ENCODE data around the gene IGF1R.

The IGF1R gene

DNA sequence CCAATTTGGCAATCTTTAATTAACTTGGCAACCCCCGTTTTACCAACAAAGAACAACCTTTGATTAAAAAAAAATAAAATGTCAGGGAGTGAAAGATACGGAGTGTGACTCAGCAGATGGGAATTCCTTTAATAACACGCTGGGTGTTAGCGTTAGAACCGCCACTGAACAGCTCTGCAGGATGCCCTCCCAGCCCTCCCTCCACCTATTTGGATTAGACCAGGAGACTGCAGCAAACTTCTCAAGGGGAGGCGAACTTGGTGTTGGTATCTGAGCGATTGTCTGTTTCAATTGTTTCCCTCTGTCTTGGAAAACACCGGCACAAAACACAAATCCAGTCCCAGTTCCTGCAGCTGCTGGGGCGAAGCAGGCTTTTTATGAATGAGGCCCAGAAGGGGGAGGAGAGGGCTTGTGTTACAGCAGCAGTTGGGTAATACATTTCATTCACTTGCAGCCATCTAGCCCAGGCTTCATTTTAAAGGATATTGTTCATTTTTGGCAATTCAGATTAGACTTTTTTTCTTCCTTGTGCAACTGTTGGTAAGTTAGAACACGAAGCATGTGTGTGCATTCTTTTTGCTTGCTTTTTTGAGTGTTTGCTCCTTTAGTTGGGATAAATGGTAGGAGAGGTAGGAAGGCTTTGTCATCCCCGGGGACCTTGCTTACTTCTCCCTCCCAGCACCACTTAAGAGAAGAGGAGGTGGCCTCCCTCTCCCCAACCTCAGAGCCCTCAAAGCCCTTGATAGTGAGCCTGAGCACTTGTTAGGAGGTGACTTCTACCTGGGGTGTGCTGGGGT is 152.3 kb downstream of the IGF1R start:
- no peak for DNase-seq

DNA sequence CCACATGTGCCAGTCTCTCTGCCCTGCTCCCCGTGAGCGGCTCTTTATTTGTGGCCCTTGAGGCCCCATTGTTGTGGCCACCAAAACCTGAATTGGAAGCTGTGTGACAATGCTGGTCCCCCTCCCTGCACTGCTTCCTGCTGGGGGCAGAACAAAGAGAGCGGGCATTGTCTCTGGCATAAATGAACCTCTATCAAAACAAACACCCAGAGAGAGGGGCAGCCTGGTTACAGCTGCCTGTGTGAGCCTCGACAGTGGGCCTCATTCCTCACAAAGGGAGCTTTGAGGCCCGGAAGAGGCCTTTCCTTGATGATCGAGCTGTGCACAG is 152.9 kb downstream of the IGF1R start:
- no peak for DNase-seq

DNA sequence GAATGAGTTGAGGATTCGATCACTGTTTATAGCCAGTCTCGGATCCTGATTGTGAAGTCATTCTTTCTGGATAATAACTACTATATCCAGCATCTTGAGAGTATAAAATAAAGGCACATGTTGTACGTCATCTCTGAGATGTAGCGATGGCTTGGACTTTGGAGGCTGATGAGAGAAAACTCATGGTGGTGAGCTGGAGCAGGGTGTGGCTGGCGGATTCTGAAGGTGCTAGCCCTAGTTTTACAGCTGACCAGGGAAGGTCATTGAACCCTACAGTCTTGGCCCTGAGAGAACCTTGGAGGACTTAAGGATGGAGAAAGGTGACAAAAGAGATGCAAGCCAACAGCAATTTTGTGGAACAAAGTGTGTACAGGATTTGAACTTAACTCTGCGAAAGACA is 153.8 kb downstream of the IGF1R start:
- DNase-seq: no peak

DNA sequence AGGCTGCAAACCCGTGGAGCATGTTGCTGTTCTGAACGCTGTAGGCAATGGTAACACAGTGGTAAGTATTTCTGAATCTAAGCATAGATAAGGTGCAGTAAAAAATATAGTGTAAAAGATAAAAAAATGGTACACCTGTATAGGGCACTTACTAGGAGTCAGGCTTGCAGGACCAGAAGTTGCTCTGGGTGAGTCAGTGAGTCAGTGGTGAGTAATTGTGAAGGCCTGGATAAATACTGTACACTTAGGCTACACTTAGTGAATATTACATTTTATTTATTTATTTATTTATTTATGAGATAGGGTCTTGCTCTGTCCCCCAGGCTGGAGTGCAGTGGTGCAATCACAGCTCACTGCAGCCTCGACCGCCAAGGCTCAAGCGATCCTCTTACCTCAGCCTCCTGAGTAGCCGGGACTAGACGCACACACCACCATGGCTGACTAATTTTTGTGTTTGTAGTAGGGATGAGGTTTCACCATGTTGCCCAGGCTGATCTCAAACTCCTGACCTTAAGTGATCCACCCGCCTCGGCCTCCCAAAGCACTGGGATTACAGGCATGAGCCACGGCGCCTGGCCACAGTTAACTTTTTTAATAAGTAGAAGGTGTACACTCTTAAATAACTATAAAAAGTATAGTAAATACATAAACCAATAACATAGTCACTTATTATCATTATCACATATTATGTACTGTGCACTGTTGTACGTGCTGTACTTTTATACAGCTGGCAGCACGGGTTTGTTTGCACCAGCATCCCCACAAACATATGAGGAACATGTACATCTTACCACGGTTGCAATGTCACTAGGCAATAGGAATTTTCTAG is 155.1 kb downstream of the IGF1R start:
- DNase-seq: no peak

DNA sequence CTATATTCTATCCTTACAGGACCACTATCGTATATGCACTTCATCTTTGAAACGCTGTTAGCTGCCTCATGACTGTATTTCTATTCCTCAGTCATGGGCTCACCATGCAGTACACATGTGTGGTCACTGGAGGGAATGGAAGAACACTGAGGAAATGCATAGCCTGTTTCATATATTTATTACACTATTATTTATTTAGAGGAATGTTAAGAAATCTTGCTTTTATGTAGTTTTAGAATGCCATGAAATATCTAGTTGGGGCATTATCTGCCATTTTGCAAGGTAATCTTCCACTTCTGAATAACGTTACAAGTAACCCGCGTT is 155.7 kb downstream of the IGF1R start:
- no peak for DNase-seq

DNA sequence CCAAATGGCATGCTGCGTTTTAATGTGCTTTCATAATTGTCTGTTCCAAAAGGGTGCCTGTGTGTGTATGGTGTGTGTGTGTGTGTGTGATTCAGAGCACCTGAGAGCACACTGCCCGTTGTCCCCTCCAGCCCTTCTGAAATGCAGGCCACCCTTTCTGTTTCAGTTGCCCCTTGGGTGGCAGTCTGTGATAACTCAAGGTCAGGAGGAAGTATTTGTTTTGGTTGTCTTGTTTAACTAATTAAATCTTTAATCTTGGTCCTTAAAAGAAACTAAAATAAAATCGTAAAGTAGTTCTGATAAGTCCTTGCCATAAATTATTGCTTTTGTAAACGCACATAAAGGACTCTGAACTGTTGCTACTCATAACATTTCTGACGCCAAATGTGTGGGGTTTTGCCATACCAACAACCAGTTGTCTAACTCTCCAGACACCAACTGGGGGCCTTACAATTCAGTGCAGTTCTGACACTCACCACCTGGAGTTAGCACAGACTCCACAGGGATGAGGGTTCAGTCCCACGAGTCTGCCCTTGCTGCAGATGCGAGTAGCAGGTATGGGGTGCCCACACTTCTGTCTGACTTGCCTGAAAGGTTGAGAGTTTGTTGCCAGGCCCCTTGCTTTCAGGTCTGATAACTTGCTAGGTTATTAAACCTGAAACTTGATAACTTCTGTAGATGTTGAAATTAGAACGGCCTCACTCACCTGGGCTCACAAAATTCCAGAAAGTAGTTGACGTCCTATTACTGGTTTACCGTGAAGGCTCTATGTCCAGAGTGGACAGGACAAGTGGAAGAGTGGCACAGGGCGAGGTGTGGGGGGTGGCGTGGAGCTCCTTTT is 157.3 kb downstream of the IGF1R start:
- no peak for DNase-seq

GRCh38 chr15:98806275-98806895 is 158.0 kb downstream of the IGF1R start:
- no peak for DNase-seq

DNA sequence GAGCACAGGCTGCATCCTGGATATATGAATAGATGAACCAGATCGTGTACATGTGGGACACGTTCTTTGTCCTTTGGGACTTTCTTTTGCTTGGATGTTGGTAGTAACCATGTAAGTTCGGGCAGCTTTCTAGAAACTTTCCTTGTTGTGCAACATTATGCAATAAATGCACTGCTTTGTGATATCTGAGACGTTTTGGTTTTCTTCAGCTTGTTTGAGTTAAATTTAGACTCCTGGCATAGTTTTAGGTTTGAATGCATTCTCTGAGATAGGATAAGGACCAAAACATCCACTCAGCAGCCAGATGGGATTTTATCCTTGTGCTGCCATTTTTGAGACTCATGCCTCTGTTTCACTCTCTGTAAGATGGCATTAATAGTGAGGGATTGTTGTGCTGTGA is 158.9 kb downstream of the IGF1R start:
- DNase-seq: no peak

DNA sequence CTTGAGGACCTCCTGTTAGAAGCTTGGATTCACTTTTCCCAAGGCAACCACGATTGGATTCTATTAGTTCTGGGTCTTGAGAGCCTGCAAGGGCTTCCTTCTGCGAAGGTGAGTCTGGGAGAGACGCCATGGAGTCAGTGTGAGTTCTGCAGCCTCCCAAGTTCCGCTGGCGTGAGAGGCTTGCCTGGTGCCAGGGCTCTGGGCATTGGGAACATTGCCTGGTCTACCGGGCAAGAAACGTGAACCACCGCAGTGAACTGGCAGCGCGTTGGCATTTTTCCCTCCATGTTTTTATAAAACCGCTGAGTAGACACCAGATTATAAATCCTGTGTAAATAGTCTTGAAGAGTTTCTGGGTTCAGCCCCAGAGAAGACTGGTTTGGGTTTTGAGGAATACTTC is 160.9 kb downstream of the IGF1R start:
- DNase-seq: no peak

DNA sequence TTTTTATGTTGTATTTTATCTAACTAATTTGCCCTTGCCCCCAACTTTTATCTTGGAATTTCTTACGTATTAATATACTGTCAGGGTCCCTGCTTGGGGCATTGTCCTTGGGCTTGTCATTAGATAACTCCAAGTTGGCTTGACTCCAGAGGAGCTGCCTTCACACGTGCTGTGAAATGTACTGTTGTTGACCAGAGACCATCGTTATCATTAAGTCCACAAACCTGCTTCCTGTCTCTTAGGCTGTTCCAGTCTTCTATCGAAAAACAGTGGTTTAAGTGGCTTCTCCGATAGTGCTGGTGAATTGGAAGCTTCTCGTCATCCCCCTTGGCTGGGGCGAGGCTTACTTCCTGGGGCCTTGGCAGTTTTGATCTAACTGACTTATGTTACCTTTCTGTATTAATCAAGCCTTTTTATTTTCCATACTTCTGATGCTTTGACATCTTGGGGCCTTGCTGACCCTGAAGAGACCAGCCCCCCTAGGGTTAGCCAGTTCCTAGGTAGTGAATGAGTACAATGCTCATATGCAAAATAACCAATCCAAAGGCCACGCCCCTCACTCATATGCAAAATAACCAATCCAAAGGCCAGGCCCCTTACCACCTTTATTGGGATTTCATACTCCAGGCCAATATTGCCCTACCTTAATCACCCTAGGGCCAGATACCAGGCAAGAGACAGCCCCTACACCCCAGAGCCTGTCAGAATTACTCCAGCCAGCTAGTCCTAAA is 164.5 kb downstream of the IGF1R start:
- no peak for DNase-seq

- DNase-seq: no peak
Observed at GRCh38 chr15:98813951-98814350, 165.6 kb downstream of the IGF1R start.

DNA sequence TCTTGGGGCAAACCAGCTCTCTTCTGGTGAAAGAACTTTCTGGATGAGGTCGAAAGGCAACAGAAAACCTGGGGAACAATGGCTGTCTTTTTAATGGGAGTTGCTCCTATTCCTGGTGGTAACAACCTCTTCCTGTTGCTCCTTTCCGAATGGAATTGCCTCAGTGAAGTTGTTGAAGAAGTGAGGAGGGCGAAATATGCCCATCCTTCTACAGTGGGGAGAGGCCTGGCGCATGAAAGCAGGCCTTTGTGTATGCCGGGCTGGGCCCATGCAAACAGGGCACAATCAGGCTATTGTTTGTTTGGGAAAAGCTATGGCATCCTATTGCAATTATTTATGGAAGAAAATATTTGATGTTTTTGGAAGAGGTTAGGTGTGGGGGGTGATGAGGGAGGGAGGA is 166.9 kb downstream of the IGF1R start:
- no peak for DNase-seq

DNA sequence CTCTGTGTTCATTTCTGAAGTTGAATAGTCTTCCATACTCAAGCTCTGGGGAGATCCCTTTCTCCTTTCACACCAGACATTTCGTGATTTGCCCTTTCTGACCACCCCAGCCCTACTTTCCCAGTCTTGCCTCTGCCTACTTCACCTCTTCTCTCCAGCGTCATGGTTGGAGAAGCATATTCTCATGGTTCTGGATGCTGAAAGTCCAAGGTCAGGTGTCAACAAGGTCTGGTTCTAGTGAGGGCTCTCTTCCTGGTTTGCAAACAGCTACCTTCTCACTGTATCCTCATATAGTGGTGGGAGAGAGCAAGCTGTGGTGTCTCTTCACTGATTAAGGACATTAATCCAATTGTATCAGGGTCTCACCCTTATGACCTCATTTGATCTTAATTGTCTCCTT is 169.4 kb downstream of the IGF1R start:
- DNase-seq: no peak

- DNase-seq: no peak
Observed at GRCh38 chr15:98823012-98823458, 174.7 kb downstream of the IGF1R start.

DNA sequence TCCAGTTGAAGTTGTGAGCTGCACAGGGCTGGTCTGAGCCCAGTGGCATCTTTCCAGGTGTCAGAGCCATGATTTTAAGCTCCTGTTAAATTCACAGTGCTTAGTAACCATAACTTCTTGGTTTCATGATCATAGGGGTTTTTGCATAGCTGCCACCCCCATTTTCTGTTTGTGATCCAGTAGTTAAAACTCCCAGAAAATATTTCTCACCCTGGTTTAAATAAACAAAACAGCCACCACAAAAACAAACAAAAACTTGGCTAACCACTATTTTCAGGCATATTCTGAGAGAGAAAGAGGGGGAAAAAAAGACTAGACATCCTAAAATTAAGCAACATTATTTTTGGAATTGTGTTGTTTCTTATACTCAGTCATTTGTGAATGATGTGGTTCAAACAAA is 175.3 kb downstream of the IGF1R start:
- no peak for DNase-seq

DNA sequence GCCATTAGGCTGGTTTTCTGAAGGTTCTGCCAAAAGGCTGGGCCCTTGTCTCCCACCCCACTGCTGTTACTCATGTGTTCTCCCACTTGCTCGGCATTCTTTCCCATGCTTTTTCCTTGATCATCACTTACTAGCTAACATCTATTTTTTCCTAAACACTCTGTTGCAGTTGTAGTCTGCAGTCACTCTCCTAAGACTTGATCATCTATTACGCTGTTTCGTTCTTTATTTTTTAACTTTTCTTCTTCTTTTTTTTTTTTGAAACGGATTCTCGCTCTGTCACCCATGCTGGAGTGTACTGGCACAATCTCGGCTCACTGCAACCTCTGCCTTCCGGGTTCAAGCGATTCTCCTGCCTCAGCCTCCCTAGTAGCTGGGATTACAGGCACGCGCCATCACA is 176.3 kb downstream of the IGF1R start:
- no peak for DNase-seq

DNA sequence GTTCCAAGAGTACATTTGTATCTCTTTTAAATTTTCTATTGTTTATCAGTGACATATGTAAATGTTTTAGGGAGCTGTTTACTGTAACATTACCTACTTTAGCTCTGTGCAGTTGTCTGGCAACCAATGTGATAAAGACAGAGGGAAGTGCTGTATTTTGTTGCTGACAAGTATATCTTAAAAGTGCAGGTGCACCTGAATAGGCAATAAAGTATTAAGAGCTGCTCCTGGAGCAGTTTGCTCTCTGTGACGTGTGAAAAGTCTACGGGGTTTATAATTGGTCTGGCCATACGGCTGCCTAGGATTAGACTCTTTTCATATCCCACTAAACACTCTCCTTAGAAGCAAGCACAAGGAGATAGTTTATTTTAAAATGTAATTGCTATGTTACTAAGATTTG is 178.3 kb downstream of the IGF1R start:
- no peak for DNase-seq

DNA sequence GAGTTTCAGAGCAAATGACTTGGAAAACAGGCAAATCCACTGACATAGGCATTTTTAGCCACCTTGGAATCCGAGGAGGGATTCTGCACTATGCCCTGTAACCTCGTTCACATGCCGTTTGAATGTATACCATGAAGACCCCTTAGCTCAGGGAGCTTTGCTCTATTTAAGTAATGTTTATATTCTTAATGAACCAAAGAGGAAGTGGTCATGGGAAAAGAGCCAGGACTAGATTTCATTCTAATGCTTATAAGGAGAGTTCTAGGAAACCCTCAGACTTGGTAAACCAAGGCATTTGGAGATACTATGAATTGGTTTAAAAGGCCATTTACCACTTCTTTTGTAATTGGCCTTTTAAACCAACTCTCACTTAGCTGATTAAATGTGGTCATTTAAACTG is 178.9 kb downstream of the IGF1R start:
- DNase-seq: no peak

DNA sequence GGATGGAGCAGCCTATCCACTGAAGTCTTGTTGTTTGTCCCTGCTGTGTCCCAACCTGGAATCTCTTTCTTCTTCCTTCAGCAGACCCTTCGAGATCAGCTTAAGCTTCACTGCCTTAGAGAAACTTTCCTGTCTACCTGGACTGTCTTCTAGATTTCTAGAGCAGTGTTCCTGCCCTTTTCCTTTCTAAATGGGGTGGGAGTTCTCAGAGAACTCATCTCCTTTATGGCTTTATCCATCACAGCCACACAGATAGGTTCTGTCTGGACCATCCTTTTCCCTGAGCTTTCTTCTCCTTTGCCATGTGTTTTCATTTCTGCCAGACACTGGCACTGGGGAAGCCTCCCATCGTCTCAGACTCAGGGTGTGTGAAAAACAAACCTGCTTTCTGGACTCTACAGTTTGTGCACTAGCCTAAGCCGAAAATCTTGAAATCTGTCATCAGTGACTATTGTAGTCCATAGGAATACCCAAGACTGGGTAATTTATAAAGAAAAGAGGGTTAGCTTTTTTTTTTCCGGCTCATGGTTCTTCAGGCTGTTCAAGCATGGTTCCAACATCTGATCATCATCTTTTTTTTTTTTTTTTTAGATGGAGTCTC is 181.8 kb downstream of the IGF1R start:
- no peak for DNase-seq

- DNase-seq: no peak
Observed at GRCh38 chr15:98834976-98835375, 186.6 kb downstream of the IGF1R start.

- no peak for DNase-seq
Observed at GRCh38 chr15:98835876-98836275, 187.5 kb downstream of the IGF1R start.
